SK-N-SH (cell line): Measurements from ENCODE around the gene CRISP2.

ENCODE experiments used
- CTCF ChIP-seq: fragments of 200-600 bp; sonication (generic); IDR thresholded peaks from 2 replicates; pipeline ENCODE4 v1.6.1; 2017; ENCODE audit warnings: antibody characterized with exemption, mild to moderate bottlenecking, moderate library complexity
- FOXM1 ChIP-seq: IDR thresholded peaks from 2 replicates; pipeline ENCODE4 v1.4.0; 2012; ENCODE audit warnings: low read depth, mild to moderate bottlenecking
- GATA2 ChIP-seq: sonication (generic); formaldehyde crosslinking; IDR thresholded peaks from 2 replicates; pipeline ENCODE4 v1.5.0; 2020; ENCODE audit warnings: mild to moderate bottlenecking, missing genetic modification reagents
- PBX3 ChIP-seq: IDR thresholded peaks from 2 replicates; pipeline ENCODE4; 2012
- POLR2AphosphoS5 ChIP-seq: IDR thresholded peaks from 2 replicates; pipeline ENCODE4 v1.6.1; 2012; ENCODE audit warnings: low read depth, low read length
- SIN3A ChIP-seq: IDR thresholded peaks from 2 replicates; pipeline ENCODE4 v1.6.1; 2012; ENCODE audit warnings: low read depth, mild to moderate bottlenecking, low read length, moderate library complexity, borderline replicate concordance
- TF ChIP-seq, protein P1 (sequence below): IDR thresholded peaks from 2 replicates; pipeline ENCODE4 v1.4.0; 2012; ENCODE audit warnings: low read depth, borderline replicate concordance
- TF ChIP-seq, protein P2 (sequence below): IDR thresholded peaks from 2 replicates; pipeline ENCODE4 v1.6.1; 2012; ENCODE audit warnings: mild to moderate bottlenecking, low read depth, low read length, moderate library complexity

DNA sequence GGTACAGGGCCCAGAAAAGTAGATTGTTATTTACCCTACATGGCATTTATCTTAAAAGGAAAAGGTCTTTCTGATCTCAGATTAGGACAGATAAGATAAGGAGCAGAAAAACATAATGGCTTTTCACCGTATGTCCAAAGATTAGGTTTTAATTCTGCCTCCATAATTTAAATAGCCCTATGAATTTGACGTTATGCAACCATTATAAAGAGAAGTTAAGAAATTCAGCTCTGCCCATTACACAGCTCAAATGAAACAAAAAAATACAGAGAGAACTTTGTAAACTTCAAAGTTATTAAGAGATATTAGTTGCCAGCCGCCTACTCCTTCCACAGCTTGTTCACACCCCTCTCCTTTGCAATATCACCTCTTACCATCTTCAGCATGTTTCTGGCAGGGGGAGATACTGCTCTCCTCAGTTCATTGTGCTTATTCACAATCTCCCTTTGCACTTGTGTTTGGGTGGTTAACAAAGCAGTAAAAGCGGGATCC lies 22.7 kb upstream of the CRISP2 start:
- TF ChIP-seq FOXM1 (no peak), CTCF (no peak), PBX3 (no peak), POLR2AphosphoS5 (no peak), SIN3A (no peak), GATA2 (CRISPR knock-in tag) (no peak)
- TF ChIP-seq, protein P1, sequence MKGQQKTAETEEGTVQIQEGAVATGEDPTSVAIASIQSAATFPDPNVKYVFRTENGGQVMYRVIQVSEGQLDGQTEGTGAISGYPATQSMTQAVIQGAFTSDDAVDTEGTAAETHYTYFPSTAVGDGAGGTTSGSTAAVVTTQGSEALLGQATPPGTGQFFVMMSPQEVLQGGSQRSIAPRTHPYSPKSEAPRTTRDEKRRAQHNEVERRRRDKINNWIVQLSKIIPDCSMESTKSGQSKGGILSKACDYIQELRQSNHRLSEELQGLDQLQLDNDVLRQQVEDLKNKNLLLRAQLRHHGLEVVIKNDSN = no peak
- TF ChIP-seq, protein P2, sequence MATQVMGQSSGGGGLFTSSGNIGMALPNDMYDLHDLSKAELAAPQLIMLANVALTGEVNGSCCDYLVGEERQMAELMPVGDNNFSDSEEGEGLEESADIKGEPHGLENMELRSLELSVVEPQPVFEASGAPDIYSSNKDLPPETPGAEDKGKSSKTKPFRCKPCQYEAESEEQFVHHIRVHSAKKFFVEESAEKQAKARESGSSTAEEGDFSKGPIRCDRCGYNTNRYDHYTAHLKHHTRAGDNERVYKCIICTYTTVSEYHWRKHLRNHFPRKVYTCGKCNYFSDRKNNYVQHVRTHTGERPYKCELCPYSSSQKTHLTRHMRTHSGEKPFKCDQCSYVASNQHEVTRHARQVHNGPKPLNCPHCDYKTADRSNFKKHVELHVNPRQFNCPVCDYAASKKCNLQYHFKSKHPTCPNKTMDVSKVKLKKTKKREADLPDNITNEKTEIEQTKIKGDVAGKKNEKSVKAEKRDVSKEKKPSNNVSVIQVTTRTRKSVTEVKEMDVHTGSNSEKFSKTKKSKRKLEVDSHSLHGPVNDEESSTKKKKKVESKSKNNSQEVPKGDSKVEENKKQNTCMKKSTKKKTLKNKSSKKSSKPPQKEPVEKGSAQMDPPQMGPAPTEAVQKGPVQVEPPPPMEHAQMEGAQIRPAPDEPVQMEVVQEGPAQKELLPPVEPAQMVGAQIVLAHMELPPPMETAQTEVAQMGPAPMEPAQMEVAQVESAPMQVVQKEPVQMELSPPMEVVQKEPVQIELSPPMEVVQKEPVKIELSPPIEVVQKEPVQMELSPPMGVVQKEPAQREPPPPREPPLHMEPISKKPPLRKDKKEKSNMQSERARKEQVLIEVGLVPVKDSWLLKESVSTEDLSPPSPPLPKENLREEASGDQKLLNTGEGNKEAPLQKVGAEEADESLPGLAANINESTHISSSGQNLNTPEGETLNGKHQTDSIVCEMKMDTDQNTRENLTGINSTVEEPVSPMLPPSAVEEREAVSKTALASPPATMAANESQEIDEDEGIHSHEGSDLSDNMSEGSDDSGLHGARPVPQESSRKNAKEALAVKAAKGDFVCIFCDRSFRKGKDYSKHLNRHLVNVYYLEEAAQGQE = no peak
